Measurements from ENCODE around the gene SERGEF.

SERGEF gene

GRCh38 chr11:17793642-17794170 is 219.1 kb downstream of the SERGEF start:
- peaks cover under 1% of the 10 kb centered on the region for H3K9me3 Mint-ChIP-seq
- no peak for ATAC-seq
- H3K36me3 Mint-ChIP-seq: no peaks in the 10 kb centered on the region
- no peak for DNase-seq (ENCODE audit: low spot score in 2 of 2)
- H3K27ac Mint-ChIP-seq: no peak overlapping the region
- no peaks in the 10 kb centered on the region for H3K4me1 Mint-ChIP-seq
- no peak overlapping the region for H3K4me3 Mint-ChIP-seq

GRCh38 chr11:17792161-17792560 is 220.7 kb downstream of the SERGEF start:
- DNase-seq (ENCODE audit: low spot score in 2 of 2): no peak
- no peak overlapping the region for H3K4me3 Mint-ChIP-seq
- H3K4me1 Mint-ChIP-seq: no peaks in the 10 kb centered on the region

DNA sequence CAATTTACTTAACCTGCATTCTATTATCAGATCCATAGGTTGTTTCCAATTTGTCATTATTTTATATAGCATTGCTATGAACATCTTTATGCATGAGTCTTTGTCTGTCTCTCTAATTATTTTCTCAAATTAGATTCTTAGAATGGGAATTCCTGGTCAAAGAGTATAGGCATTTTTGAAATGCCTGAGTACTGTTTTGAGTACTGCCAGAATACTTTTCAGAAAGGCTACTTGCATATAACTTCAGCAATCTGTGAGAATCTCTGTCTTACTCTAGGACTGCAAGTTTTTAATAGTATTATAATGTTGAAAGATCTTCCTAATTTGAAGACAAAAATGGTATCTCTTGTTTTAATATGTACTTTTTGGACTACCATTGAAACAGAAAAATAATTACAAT is 221.7 kb downstream of the SERGEF start:
- Mint-ChIP-seq H3K27ac (no peak overlapping the region), H3K36me3 (no peaks in the 10 kb centered on the region), H3K4me3 (no peak overlapping the region), H3K4me1 (no peaks in the 10 kb centered on the region), H3K9me3 (peaks cover 2% of the 10 kb centered on the region)
- DNase-seq (ENCODE audit: low spot score in 2 of 2) (no peak), ATAC-seq (no peak)

More at GRCh38 chr11:17792161-17792560, 220.7 kb downstream of the SERGEF start:
- ATAC-seq: no peak
- no peak overlapping the region for H3K27ac Mint-ChIP-seq
- no peaks in the 10 kb centered on the region for H3K36me3 Mint-ChIP-seq
- peaks cover 2% of the 10 kb centered on the region for H3K9me3 Mint-ChIP-seq

DNA sequence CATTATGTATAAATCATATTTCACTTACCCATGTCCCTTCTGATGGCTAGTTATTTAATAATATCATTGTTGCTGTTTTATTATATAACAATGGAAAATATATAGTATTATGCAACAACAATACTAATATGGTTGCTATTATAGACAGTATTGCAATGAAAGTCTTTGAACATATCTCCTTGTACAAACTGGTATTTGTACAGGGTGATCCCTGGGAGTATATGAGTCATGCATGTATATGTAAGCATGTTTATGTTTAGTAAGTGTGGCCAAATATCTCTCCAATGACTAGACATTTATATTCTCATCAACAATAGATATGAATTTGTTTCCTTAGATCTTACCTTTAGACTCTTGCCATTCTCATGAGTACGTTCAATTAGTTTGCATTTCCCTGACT is 222.4 kb downstream of the SERGEF start:
- H3K27ac Mint-ChIP-seq: no peak overlapping the region
- no peak for ATAC-seq
- no peak for DNase-seq (ENCODE audit: low spot score in 2 of 2)
- H3K9me3 Mint-ChIP-seq: peaks cover 2% of the 10 kb centered on the region
- no peak overlapping the region for H3K4me3 Mint-ChIP-seq
- H3K36me3 Mint-ChIP-seq: no peaks in the 10 kb centered on the region
- H3K4me1 Mint-ChIP-seq: no peaks in the 10 kb centered on the region

DNA sequence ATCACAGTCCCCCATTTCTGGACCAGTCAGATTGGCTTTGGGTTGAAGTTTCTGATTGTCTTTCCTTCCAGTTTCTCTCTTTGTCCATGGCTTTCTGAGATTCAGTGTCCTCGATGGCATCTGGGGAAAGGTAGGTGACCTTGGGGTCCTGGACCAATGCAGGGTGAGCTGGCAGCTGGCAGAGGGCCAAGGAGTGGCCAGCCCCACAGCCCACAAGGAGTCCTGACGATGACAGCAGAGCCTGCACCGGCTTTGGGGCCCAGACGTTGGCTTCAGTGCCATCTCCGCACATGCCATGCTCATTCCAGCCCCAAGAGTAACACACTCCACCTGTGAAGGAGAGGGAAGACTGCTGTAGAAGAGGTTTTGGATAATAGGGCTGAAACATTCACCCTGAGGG is 224.8 kb downstream of the SERGEF start:
- H3K9me3 Mint-ChIP-seq: peaks cover 2% of the 10 kb centered on the region
- H3K27ac Mint-ChIP-seq: no peak overlapping the region
- H3K4me3 Mint-ChIP-seq: no peak overlapping the region
- DNase-seq (ENCODE audit: low spot score in 2 of 2) (no peak), ATAC-seq (no peak)
- no peaks in the 10 kb centered on the region for H3K36me3 Mint-ChIP-seq
- no peaks in the 10 kb centered on the region for H3K4me1 Mint-ChIP-seq

DNA sequence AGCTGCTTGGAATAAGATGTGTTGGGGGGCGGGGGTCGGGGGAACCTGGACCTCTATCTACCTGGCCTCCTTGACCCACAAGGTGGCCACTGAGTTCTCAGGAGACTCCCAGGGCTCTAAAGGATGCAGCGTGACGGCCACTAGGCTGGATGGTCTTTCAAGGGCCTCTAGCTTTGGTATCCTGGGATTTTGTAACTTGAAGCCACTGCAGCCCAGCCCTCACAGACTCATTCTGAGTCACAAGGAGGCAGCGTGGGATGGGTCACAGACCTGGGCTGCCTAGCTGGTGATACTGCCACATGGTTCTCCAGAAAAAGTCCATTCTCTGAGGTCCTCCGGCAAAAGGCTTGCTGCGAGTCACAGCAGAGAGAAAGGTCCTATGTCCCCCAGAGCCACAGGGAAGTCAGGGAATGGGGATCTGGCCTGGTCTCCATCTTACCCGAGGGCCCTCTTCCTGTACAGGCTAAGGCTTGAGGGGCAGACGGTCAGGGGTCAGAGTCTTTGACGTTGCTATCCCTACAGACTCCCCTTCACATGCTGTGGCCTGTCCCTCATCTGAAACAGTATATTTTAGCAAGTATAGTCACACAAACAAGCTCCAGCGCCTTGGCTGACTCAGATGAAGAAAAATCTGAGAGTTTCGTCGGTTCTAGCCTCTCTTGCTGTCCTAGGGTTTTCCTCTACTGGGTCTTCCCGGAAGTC is 225.9 kb downstream of the SERGEF start:
- H3K4me3 Mint-ChIP-seq: no peak overlapping the region
- ATAC-seq: no peak
- DNase-seq (ENCODE audit: low spot score in 2 of 2): no peak

DNA sequence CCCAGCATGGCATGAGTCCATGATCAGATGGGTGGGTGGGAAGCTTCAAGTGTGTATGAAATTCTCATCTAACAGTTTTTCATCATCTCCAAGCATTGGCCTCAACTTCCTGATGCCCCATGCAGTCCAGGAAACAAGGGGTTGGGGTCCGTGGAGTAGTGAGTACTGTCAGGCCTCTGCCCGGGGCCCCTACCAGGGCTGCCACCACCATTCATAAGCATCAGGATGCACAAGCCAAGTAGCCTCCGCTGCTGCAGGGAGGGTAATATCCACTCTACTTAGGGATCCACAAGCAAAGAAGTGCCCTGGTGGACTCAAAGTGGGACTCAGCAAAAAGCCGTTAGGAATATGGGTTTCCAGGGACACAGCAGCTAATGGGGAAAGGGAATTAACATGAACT is 229.0 kb downstream of the SERGEF start:
- Mint-ChIP-seq H3K4me1 (no peaks in the 10 kb centered on the region), H3K9me3 (peaks cover 2% of the 10 kb centered on the region), H3K27ac (no peak overlapping the region), H3K36me3 (no peaks in the 10 kb centered on the region), H3K4me3 (no peak overlapping the region)
- no peak for ATAC-seq
- DNase-seq (ENCODE audit: low spot score in 2 of 2): no peak

More for the DNA sequence above, 225.9 kb downstream of the SERGEF start:
- no peak overlapping the region for H3K27ac Mint-ChIP-seq
- H3K4me1 Mint-ChIP-seq: no peaks in the 10 kb centered on the region
- H3K36me3 Mint-ChIP-seq: no peaks in the 10 kb centered on the region
- peaks cover 2% of the 10 kb centered on the region for H3K9me3 Mint-ChIP-seq

DNA sequence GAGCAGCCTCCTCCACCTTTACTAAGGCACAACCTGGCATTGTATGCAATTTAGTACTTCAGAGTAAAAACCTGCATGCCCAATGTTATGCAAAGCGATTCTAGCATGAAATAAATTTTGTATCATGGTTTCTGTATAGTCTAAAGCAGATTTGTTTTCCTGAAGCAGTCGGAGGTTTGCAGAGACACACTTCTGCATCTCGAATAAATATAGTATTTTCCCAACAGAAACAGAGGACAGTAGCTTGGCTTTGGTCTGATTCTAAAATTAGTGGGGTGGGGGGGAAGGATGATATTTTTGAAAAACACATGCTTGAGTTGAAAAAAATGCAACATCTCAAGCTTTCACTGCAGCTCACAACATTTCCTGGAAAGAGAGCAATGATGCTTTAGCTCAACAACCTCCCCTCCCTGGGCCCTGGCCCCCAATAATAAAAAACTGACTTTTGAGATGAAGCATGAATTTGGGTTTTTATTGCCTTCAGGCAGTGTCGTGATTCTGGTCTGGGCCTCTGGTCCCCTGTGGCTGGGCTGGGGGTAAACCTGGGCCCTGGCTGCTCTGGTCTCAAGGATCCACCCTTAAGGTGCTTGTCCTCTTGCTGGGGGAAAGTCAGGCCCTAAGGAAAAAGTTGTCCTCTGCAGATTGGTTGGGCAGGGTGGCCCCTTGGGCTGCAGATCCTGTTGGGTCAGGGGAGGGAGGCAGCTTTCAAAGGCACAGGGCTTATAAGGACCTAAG is 230.1 kb downstream of the SERGEF start:
- no peak overlapping the region for H3K4me3 Mint-ChIP-seq
- H3K36me3 Mint-ChIP-seq: no peaks in the 10 kb centered on the region
- DNase-seq (ENCODE audit: low spot score in 2 of 2) (no peak), ATAC-seq (no peak)
- no peak overlapping the region for H3K27ac Mint-ChIP-seq
- no peaks in the 10 kb centered on the region for H3K4me1 Mint-ChIP-seq
- no peaks in the 10 kb centered on the region for H3K9me3 Mint-ChIP-seq

- no peak for DNase-seq (ENCODE audit: low spot score in 2 of 2)
- ATAC-seq: no peak
- no peak overlapping the region for H3K4me3 Mint-ChIP-seq
Observed at GRCh38 chr11:17782145-17782544, 230.7 kb downstream of the SERGEF start.

DNA sequence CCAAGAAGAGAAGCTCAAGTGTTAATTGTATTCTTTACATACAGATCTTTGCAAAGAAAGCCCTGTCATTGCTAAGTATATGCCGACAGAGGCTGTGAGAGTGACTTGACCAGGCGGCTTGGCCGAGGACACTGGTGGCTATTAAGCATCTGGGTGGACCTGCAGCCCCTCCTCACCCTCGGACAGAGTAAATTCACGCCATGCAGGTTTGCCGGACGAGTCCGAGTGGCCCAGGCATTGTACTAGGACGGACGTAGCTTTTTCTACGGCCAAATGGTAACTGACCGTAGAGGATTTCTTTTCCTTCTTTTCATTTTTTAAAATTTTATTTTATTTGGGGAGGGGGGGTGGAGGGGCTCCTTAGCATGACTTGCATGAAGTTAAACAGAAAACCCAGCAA is 231.2 kb downstream of the SERGEF start:
- Mint-ChIP-seq H3K9me3 (no peaks in the 10 kb centered on the region), H3K4me1 (no peaks in the 10 kb centered on the region), H3K27ac (no peak overlapping the region), H3K4me3 (no peak overlapping the region), H3K36me3 (no peaks in the 10 kb centered on the region)
- ATAC-seq (no peak), DNase-seq (ENCODE audit: low spot score in 2 of 2) (no peak)

More at GRCh38 chr11:17782145-17782544, 230.7 kb downstream of the SERGEF start:
- Mint-ChIP-seq H3K4me1 (no peaks in the 10 kb centered on the region), H3K27ac (no peak overlapping the region), H3K36me3 (no peaks in the 10 kb centered on the region), H3K9me3 (no peaks in the 10 kb centered on the region)

DNA sequence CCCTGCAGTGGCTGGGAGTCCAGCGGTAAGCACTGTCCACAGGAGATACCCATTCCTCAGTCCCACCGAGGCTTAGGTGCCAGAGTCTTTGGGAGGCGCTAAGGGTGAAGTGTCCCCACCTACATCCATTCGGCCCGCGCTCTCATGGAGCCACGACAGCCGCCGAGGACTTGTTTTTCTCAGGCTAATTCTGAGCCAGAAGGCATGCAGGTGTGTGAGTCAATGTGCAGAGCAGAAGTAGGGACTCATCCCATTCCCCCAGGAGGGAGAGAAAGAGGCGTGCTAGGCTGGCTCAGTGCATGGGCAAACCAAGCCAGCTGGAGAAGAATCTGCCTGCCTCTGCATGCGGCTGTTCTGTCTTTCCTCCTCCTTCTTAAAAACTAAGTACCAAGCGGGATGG is 231.6 kb downstream of the SERGEF start:
- Mint-ChIP-seq H3K4me1 (no peaks in the 10 kb centered on the region), H3K27ac (no peak overlapping the region), H3K9me3 (no peaks in the 10 kb centered on the region), H3K4me3 (no peak overlapping the region), H3K36me3 (no peaks in the 10 kb centered on the region)
- ATAC-seq (no peak), DNase-seq (ENCODE audit: low spot score in 2 of 2) (no peak)

GRCh38 chr11:17780668-17781067 is 232.2 kb downstream of the SERGEF start:
- no peak overlapping the region for H3K4me3 Mint-ChIP-seq
- DNase-seq (ENCODE audit: low spot score in 2 of 2): no peak

DNA sequence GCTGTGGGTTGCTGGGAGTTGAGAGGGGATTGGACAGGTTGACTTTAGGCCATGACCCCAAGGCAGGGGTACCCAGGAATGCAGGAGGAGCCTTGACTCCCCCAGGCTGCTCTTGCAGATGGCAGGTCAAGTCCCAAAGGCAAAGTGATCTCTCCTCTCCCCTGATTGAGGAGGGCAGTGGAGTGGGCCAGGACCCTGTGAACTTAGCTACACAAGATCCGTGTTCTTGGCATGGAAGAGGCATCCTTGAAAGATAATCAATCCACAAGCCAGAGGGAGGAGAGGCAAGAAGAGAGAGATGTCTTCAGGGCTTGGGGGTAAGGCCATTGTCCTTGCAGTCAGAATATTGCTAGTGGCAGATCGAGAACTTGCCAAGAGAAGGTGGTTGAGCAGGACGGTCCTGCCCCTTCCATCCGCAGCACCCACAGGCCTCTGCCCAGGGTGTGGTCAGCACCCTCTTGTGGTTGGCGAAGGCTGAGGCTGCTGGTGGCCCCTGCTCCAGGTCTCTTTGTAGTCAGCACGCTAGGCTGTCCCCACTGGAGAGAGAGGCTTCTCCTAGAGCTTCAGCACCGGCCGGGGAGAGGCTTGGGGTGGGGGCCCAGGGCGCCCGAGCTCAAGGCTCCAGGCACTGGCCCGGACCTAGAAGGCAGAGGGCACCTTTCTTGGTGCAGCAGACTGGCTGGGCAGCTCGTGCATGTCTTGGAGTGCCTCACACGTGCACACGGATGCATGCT is 232.8 kb downstream of the SERGEF start:
- DNase-seq (ENCODE audit: low spot score in 2 of 2): no peak
- no peaks in the 10 kb centered on the region for H3K36me3 Mint-ChIP-seq
- H3K4me3 Mint-ChIP-seq: no peak overlapping the region

More at GRCh38 chr11:17780668-17781067, 232.2 kb downstream of the SERGEF start:
- Mint-ChIP-seq H3K4me1 (no peaks in the 10 kb centered on the region), H3K9me3 (no peaks in the 10 kb centered on the region), H3K27ac (no peak overlapping the region), H3K36me3 (no peaks in the 10 kb centered on the region)
- ATAC-seq: no peak

DNA sequence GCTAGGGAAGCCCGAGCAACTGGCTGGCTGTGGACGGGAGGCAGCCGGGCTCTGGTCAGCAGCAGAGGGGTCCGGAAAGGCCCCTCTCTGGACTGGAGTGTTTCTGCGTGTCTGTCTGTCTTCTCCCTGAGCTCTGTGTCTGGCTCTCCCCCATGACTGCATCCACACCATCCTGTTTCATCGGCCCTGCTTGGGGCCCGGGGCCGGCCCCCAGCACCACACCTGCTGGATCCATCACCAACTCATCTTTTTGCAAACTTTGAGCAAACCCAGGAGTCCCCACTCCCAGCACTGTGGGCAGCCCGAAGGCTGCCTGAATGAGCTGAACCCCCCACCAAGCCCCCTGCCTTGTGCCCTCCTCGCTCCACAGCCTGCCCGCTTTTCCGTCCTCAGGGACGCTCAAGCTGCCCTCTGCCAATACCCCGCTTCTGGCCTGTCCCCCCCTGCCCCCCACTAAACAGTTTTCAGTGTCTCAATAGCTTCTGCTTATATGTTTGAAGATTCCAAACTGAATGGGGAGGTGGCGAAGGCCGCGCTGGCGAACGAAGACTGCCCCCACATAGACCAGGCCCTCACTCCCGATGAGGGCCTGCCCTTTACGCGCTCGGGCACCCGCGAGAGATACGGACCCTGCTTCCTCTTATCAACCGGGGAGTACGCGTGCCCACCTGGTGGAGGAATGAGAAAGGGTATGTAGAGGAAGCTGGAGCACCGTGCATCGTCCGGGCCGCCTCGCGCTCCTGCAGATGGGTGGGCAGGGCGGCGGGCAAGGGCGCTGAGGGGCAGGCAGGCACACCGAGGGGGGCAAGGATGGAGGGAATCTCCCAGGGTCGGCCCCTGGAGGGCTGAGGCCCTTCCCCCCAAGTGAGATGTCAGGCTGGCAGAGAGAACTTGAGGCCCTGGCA is 233.6 kb downstream of the SERGEF start:
- Mint-ChIP-seq H3K36me3 (no peaks in the 10 kb centered on the region), H3K9me3 (no peaks in the 10 kb centered on the region), H3K4me1 (no peaks in the 10 kb centered on the region), H3K4me3 (no peak overlapping the region), H3K27ac (no peak overlapping the region)
- DNase-seq (ENCODE audit: low spot score in 2 of 2) (no peak), ATAC-seq (no peak)

More for the DNA sequence above, 232.8 kb downstream of the SERGEF start:
- Mint-ChIP-seq H3K9me3 (no peaks in the 10 kb centered on the region), H3K4me1 (no peaks in the 10 kb centered on the region), H3K27ac (no peak overlapping the region)
- no peak for ATAC-seq

DNA sequence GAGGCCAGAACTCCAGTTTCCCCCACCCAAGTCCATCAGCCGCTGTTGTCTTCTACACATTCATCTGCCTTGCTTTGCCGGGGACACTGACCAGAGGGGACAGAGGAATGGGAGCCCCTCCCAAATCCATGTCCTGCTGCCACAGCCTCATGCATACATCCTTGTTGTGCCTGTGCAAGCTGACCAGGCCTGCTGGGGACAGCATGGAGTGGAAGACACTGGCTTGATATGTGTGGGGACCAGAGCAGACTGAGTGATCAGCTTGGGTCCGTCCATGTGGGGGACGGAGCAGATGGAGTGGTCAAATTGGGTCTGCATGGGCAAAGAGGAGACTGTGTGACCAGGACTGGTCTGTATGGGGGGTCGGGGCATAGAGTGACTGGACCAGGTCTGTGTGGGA is 234.5 kb downstream of the SERGEF start:
- ATAC-seq (no peak), DNase-seq (ENCODE audit: low spot score in 2 of 2) (no peak)
- Mint-ChIP-seq H3K4me1 (no peaks in the 10 kb centered on the region), H3K9me3 (no peaks in the 10 kb centered on the region), H3K36me3 (no peaks in the 10 kb centered on the region), H3K4me3 (no peak overlapping the region), H3K27ac (no peak overlapping the region)
